K562 (cell line): ENCODE results near the gene EID2. TPM values are rescaled to one million over a fixed set of nuclear protein-coding genes. Genes with fewer than 3 reads are reported as not detected.

Source experiments
- ATAC-seq: fragments of 200-7000 bp; cut with Tn5 transposase; 3 replicates; pipeline ENCODE4 v1.9.1; 2020; ENCODE audit warnings: moderate library complexity
- BruUV-seq: library from RNA; stranded (reverse); fragments of 400-500 nt; replicated peaks from 2 replicates; lab custom pipeline; 2021; lab: Mats Ljungman, UMichigan
- CTCF ChIA-PET: fragments of 300-600 bp; formaldehyde crosslinking; extraction: SDS; loops from one replicate; lab custom pipeline; 2021; ENCODE audit warnings: low intra/inter-chr PET ratio; lab: Yijun Ruan, JAX
- POLR2A ChIA-PET: fragments of 300-600, 350-650 bp; sonication (Branson Sonifier 250); formaldehyde crosslinking; extraction: SDS; loops from one replicate; lab custom pipeline; 2021; ENCODE audit warnings: antibody characterized with exemption, inconsistent platforms; lab: Yijun Ruan, JAX
- DNase-seq, 4 experiments: peaks; one replicate each; pipeline versions ENCODE4 v3.0.0 to v3.0.0-alpha.2; 2011 to 2018; ENCODE audit warnings: low spot score in 3 of 4, mixed read lengths in 3 of 4; ENCODE audit errors: extremely low read depth in 1 of 4
- FAIRE-seq: peaks from 2 replicates; lab custom pipeline; 2011; peaks lifted over from hg19 to GRCh38; lab: Jason Lieb, UNC
- H2AFZ ChIP-seq: 2 replicates; pipeline ENCODE4 v1.6.0; 2011; ENCODE audit warnings: low read depth, low read length, control low read depth, inconsistent platforms
- H3K27ac ChIP-seq: fragments of 200-600 bp; 3 replicates; pipeline ENCODE4 v1.8.0; 2011; ENCODE audit warnings: low read depth, mild to moderate bottlenecking, control low read depth, inconsistent platforms, low read length, moderate library complexity, mixed read lengths; ENCODE audit errors: extremely low read depth
- H3K27me3 ChIP-seq, 2 experiments: fragments of 300-600 bp in 1 of 2; 2 replicates in 1 of 2; 3 replicates in 1 of 2; pipeline versions ENCODE4 v1.6.0 to v1.8.0; 2011; ENCODE audit warnings: inconsistent platforms in 2 of 2, low read length in 2 of 2, mild to moderate bottlenecking in 1 of 2, mixed read lengths in 1 of 2, moderate library complexity in 1 of 2; ENCODE audit not compliant: control insufficient read depth in 2 of 2, insufficient read depth in 2 of 2
- H3K36me3 ChIP-seq: fragments of 300-600 bp; 3 replicates; pipeline ENCODE4 v1.8.0; 2011; ENCODE audit warnings: mild to moderate bottlenecking, low read length, inconsistent platforms; ENCODE audit not compliant: control insufficient read depth, insufficient read depth
- H3K4me1 ChIP-seq, 2 experiments: fragments of 200-600 bp in 1 of 2; replicated peaks in 1 of 2; 2 replicates in 1 of 2; 3 replicates in 1 of 2; pipeline versions ENCODE4 v1.5.1 to v1.8.0; 2011; ENCODE audit warnings: inconsistent platforms in 2 of 2, low read length in 2 of 2, mild to moderate bottlenecking in 1 of 2, mixed read lengths in 1 of 2, moderate library complexity in 1 of 2; ENCODE audit not compliant: control insufficient read depth in 2 of 2, insufficient read depth in 2 of 2
- H3K4me2 ChIP-seq: 2 replicates; pipeline ENCODE4 v1.6.1; 2011; ENCODE audit warnings: low read length, control low read depth, inconsistent platforms, mixed read lengths; ENCODE audit not compliant: insufficient read depth
- H3K4me3 ChIP-seq: fragments of 200-600 bp; sonication (generic), shearing (Covaris generic); 2 replicates; pipeline ENCODE4 v1.5.1; 2016; ENCODE audit warnings: control low read depth, inconsistent platforms
- H3K79me2 ChIP-seq: fragments of 200-600 bp; 3 replicates; pipeline ENCODE4 v1.8.0; 2011; ENCODE audit warnings: low read length, inconsistent platforms; ENCODE audit not compliant: control insufficient read depth, insufficient read depth
- H3K9ac ChIP-seq, 2 experiments: 2 replicates each; pipeline versions ENCODE4 v1.6.0 to v1.6.1; 2011; ENCODE audit warnings: low read depth in 2 of 2, low read length in 2 of 2, control low read depth in 1 of 2, inconsistent platforms in 1 of 2, mild to moderate bottlenecking in 1 of 2, mixed read lengths in 1 of 2; ENCODE audit not compliant: insufficient read depth in 1 of 2
- H3K9me1 ChIP-seq: one replicate; pipeline ENCODE4 v1.6.0; 2011; ENCODE audit warnings: inconsistent platforms, mild to moderate bottlenecking, low read length, moderate library complexity; ENCODE audit not compliant: control insufficient read depth, insufficient read depth
- H3K9me3 ChIP-seq: replicated peaks from 2 replicates; pipeline ENCODE4 v1.5.1; 2011; ENCODE audit warnings: low read depth, low read length, inconsistent platforms; ENCODE audit not compliant: control insufficient read depth, insufficient read depth
- H4K20me1 ChIP-seq: replicated peaks from 2 replicates; pipeline ENCODE4 v1.6.1; 2011; ENCODE audit warnings: low read length, inconsistent platforms, mixed read lengths; ENCODE audit not compliant: control insufficient read depth, insufficient read depth
- CTBP1 ChIP-seq: fragments of 450-650 bp; IDR thresholded peaks from 2 replicates; pipeline ENCODE4 v1.6.1; 2016; ENCODE audit warnings: borderline replicate concordance
- DACH1 ChIP-seq: fragments of 450-650 bp; IDR thresholded peaks from 2 replicates; pipeline ENCODE4 v1.6.1; 2018; ENCODE audit not compliant: partially characterized antibody
- GATA2 ChIP-seq: sonication (generic); formaldehyde crosslinking; IDR thresholded peaks from 2 replicates; pipeline ENCODE4 v1.4.0; 2020; ENCODE audit warnings: mild to moderate bottlenecking, missing genetic modification reagents
- KDM1A ChIP-seq, 2 experiments: fragments of 450-650 bp; IDR thresholded peaks; 2 replicates each; pipeline ENCODE4 v1.6.1; 2016; ENCODE audit warnings: mild to moderate bottlenecking in 2 of 2
- MAFF ChIP-seq: IDR thresholded peaks from 2 replicates; pipeline ENCODE4 v1.6.1; 2012; ENCODE audit warnings: low read length, improper control_type of control experiment
- MCM7 ChIP-seq, 2 experiments: fragments of 450-650 bp; IDR thresholded peaks; 2 replicates each; pipeline ENCODE4 v1.6.1; 2016 to 2018
- NCOA6 ChIP-seq: fragments of 450-650 bp; IDR thresholded peaks from 2 replicates; pipeline ENCODE4 v1.6.1; 2017; ENCODE audit warnings: mild to moderate bottlenecking
- POLR2A ChIP-seq: fragments of 450-650 bp; conservative IDR thresholded peaks from 2 replicates; pipeline ENCODE4 v1.6.1; 2016
- RBM25 ChIP-seq: fragments of 200-400 bp; formaldehyde crosslinking; IDR thresholded peaks from 2 replicates; pipeline ENCODE4 v1.6.1; 2018; ENCODE audit warnings: low read length, low read depth, moderate library complexity; ENCODE audit not compliant: severe bottlenecking
- SMARCA5 ChIP-seq: fragments of 450-650 bp; IDR thresholded peaks from 2 replicates; pipeline ENCODE4 v1.6.1; 2016
- SOX6 ChIP-seq: fragments of 450-650 bp; IDR thresholded peaks from 2 replicates; pipeline ENCODE4 v1.6.1; 2014; ENCODE audit warnings: mild to moderate bottlenecking
- XRCC3 ChIP-seq: fragments of 450-650 bp; IDR thresholded peaks from 2 replicates; pipeline ENCODE4 v1.6.1; 2017; ENCODE audit warnings: mild to moderate bottlenecking, moderate library complexity
- ZNF644 ChIP-seq: fragments of 200-800 bp; sonication (Bioruptor generic); IDR thresholded peaks from 2 replicates; pipeline ENCODE4 v1.6.1; 2016; ENCODE audit warnings: low read depth, missing genetic modification characterization, missing compliant biosample characterization
- ZNF766 ChIP-seq: fragments of 200-800 bp; sonication (Bioruptor generic); conservative IDR thresholded peaks from 2 replicates; pipeline ENCODE4 v1.6.1; 2016; ENCODE audit warnings: missing genetic modification characterization, missing compliant biosample characterization
- ZNF785 ChIP-seq: fragments of 250-450 bp; sonication (Bioruptor Pico); IDR thresholded peaks from 2 replicates; pipeline ENCODE4 v1.4.0; 2020; ENCODE audit warnings: mild to moderate bottlenecking
- WGBS: fragments of 100-300 bp; shearing (Covaris generic); methylation state at CpG from one replicate; pipeline ENCODE4 v1.1.6; 2016; ENCODE audit warnings: low coverage, mixed read lengths; ENCODE audit not compliant: insufficient coverage; ENCODE audit errors: missing lambda C conversion rate; 5-methylcytosine and 5-hydroxymethylcytosine counted together
- in situ Hi-C: fragments of 300-500 bp; cut with MboI; formaldehyde crosslinking; loops from 4 replicates; pipeline ENCODE4 v1.15.0; 2018; ENCODE audit warnings: inconsistent platforms, mixed read lengths
- intact Hi-C: fragments of 100-400 bp; cut with micrococcal nuclease; formaldehyde crosslinking; loops from 2 replicates; pipeline ENCODE4 v1.14.2; 2022
- polyA plus RNA-seq, 8 experiments: library from polyadenylated mRNA; depleted of rRNA in 4 of 8; stranded (reverse) in 5 of 8; unstranded in 3 of 8; fragments of >200 nt; fragmentation: Nextera tagmentation in 2 of 8; fragmentation: Illumina TruSeq in 1 of 8; extraction: Ambion mirVana in 2 of 8; extraction: Trizol in 1 of 8; gene quantifications; 2 replicates each; pipeline versions ENCODE4 v1.2.1 to v1.2.3, GENCODE V29; 2011 to 2014; ENCODE audit warnings: inconsistent platforms in 1 of 8, missing spikeins in 1 of 8
- total RNA-seq, 7 experiments: library from RNA; depleted of rRNA in 6 of 7; stranded (reverse); fragments of >200 nt in 6 of 7; fragmentation: Illumina TruSeq in 2 of 7; extraction: Trizol in 2 of 7; gene quantifications; 2 replicates each; pipeline versions ENCODE4 v1.2.1 to v1.2.3, GENCODE V29; 2011 to 2021; ENCODE audit warnings: low replicate concordance in 1 of 7
- TF ChIP-seq, protein P1 (sequence below): sonication (generic); formaldehyde crosslinking; IDR thresholded peaks from 2 replicates; pipeline ENCODE4 v1.8.0; 2022; ENCODE audit warnings: mild to moderate bottlenecking, missing genetic modification reagents
- TF ChIP-seq, protein P2 (sequence below), 2 experiments: fragments of 450-650 bp; IDR thresholded peaks; 2 replicates each; pipeline ENCODE4 v1.6.1; 2016
- TF ChIP-seq, protein P3 (sequence below), 3 experiments: fragments of 200-800 bp in 1 of 3; fragments of 250-450 bp in 1 of 3; fragments of 450-650 bp in 1 of 3; sonication (Bioruptor Pico) in 1 of 3; sonication (Bioruptor generic) in 1 of 3; formaldehyde crosslinking in 1 of 3; IDR thresholded peaks; 2 replicates each; pipeline versions ENCODE4 v1.6.1 to v1.8.0; 2016 to 2022; ENCODE audit warnings: mild to moderate bottlenecking in 2 of 3, missing genetic modification characterization in 2 of 3, missing compliant biosample characterization in 1 of 3, moderate library complexity in 1 of 3

EID2 gene
- total and polyA plus RNA-seq, 9 of the 15 experiments (the other 6 are each of a cell fraction or from before 2014, with no cell fraction given) = 2.5 to 18.5 (median 11.3) TPM

DNA sequence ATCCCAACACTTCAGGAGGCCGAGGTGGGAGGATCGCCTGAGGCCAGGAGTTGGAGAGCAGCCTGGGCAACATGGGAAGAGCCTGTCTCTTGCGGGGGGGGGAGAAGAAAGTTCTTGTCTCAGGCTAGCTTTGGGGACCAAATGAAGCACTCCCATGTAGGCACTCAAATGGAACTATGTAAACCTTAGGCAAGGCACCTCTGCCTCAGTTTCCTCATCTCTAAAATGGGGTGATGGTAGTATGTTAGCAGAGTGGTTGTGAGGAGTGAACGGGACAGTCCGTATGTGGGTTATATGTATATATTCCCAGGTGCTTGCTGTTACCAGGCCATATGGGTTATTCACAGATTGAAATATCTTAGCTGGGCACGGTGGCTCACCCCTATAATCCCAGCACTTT is 47.7 kb downstream of the EID2 start:
- CTCF ChIA-PET = no interaction called here
- POLR2A ChIA-PET = interaction anchor here (0.6 to 1.2 kb wide), 4 partner anchors 9 to 57 kb away, joined by 3 to 6 read pairs (median 3); partner anchors contain the start of genes RPS16, SELENOV and TIMM50
- no peak overlapping the region for H3K4me3 ChIP-seq
- DNase-seq = no peak
- H3K9me1 ChIP-seq = no peaks in the 10 kb centered on the region
- intact Hi-C loops = no loop called here
- H2AFZ ChIP-seq = no peak overlapping the region
- WGBS = 94% methylated on average over 6 of the region's 6 CpGs
- H3K27me3 ChIP-seq = no peaks in the 10 kb centered on the region
- 0 out of 3 replicates have a peak, but pooled peaks have one; percentile 14 for ATAC-seq
- no peak for FAIRE-seq
- in situ Hi-C loops = no loop called here
- H3K9ac ChIP-seq = no peak overlapping the region
- peaks cover 0 to 3% of the 10 kb centered on the region in 2 experiments; a peak in 1 of 5 replicates for H3K4me1 ChIP-seq
- TSS peak; percentile 38 for BruUV-seq
- H3K9me3 ChIP-seq = no peaks in the 10 kb centered on the region
- no peaks in the 10 kb centered on the region for H3K79me2 ChIP-seq
- H3K27ac ChIP-seq = no peak overlapping the region
- no peak overlapping the region for H3K4me2 ChIP-seq
- H4K20me1 ChIP-seq = no peaks in the 10 kb centered on the region
- H3K36me3 ChIP-seq = peaks cover 45% of the 10 kb centered on the region; the same call in 2 of the 3 replicates
- 0 out of 4 replicates have a peak, but pooled peaks have one; percentile 7 to 8 for TF ChIP-seq KDM1A (IDR thresholded peaks at IDR 0.05)
- TF ChIP-seq DACH1 = no peak
- no peak for TF ChIP-seq ZNF785
- no peak for TF ChIP-seq MCM7 (IDR thresholded peaks at IDR 0.05)
- TF ChIP-seq SOX6 = no peak
- TF ChIP-seq, protein P1, sequence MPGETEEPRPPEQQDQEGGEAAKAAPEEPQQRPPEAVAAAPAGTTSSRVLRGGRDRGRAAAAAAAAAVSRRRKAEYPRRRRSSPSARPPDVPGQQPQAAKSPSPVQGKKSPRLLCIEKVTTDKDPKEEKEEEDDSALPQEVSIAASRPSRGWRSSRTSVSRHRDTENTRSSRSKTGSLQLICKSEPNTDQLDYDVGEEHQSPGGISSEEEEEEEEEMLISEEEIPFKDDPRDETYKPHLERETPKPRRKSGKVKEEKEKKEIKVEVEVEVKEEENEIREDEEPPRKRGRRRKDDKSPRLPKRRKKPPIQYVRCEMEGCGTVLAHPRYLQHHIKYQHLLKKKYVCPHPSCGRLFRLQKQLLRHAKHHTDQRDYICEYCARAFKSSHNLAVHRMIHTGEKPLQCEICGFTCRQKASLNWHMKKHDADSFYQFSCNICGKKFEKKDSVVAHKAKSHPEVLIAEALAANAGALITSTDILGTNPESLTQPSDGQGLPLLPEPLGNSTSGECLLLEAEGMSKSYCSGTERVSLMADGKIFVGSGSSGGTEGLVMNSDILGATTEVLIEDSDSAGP (CRISPR knock-in tag) = no peak
- no peak for TF ChIP-seq MAFF
- no peak for TF ChIP-seq ZNF644
- no peak for TF ChIP-seq XRCC3
- TF ChIP-seq NCOA6 = no peak
- peak; percentile 58 for TF ChIP-seq RBM25
- no peak for TF ChIP-seq ZNF766 (CRISPR knock-in tag)
- TF ChIP-seq, protein P2, sequence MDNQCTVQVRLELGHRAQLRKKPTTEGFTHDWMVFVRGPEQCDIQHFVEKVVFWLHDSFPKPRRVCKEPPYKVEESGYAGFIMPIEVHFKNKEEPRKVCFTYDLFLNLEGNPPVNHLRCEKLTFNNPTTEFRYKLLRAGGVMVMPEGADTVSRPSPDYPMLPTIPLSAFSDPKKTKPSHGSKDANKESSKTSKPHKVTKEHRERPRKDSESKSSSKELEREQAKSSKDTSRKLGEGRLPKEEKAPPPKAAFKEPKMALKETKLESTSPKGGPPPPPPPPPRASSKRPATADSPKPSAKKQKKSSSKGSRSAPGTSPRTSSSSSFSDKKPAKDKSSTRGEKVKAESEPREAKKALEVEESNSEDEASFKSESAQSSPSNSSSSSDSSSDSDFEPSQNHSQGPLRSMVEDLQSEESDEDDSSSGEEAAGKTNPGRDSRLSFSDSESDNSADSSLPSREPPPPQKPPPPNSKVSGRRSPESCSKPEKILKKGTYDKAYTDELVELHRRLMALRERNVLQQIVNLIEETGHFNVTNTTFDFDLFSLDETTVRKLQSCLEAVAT (IDR thresholded peaks at IDR 0.05) = no peak
- no peak for TF ChIP-seq SMARCA5
- TF ChIP-seq CTBP1 = no peak
- no peak for TF ChIP-seq GATA2 (CRISPR knock-in tag)
- peak; percentile 51; the same call in 1 of the 2 replicates for TF ChIP-seq POLR2A
- TF ChIP-seq, protein P3, sequence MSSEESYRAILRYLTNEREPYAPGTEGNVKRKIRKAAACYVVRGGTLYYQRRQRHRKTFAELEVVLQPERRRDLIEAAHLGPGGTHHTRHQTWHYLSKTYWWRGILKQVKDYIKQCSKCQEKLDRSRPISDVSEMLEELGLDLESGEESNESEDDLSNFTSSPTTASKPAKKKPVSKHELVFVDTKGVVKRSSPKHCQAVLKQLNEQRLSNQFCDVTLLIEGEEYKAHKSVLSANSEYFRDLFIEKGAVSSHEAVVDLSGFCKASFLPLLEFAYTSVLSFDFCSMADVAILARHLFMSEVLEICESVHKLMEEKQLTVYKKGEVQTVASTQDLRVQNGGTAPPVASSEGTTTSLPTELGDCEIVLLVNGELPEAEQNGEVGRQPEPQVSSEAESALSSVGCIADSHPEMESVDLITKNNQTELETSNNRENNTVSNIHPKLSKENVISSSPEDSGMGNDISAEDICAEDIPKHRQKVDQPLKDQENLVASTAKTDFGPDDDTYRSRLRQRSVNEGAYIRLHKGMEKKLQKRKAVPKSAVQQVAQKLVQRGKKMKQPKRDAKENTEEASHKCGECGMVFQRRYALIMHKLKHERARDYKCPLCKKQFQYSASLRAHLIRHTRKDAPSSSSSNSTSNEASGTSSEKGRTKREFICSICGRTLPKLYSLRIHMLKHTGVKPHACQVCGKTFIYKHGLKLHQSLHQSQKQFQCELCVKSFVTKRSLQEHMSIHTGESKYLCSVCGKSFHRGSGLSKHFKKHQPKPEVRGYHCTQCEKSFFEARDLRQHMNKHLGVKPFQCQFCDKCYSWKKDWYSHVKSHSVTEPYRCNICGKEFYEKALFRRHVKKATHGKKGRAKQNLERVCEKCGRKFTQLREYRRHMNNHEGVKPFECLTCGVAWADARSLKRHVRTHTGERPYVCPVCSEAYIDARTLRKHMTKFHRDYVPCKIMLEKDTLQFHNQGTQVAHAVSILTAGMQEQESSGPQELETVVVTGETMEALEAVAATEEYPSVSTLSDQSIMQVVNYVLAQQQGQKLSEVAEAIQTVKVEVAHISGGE (CRISPR knock-in tag; IDR thresholded peaks at IDR 0.05) = no peak
